ENCODE results near the gene PCDHA9. TPM values are rescaled to one million over a fixed set of nuclear protein-coding genes. Genes with fewer than 3 reads are reported as not detected.
"Not testable (repeated sequence)": the region's sequence is repeated elsewhere in the genome, so short reads cannot be mapped to it uniquely, and the experiment has no call there.

PCDHA9 gene
- total RNA-seq, 1 donor from 2014 or later = 1.2 TPM

DNA sequence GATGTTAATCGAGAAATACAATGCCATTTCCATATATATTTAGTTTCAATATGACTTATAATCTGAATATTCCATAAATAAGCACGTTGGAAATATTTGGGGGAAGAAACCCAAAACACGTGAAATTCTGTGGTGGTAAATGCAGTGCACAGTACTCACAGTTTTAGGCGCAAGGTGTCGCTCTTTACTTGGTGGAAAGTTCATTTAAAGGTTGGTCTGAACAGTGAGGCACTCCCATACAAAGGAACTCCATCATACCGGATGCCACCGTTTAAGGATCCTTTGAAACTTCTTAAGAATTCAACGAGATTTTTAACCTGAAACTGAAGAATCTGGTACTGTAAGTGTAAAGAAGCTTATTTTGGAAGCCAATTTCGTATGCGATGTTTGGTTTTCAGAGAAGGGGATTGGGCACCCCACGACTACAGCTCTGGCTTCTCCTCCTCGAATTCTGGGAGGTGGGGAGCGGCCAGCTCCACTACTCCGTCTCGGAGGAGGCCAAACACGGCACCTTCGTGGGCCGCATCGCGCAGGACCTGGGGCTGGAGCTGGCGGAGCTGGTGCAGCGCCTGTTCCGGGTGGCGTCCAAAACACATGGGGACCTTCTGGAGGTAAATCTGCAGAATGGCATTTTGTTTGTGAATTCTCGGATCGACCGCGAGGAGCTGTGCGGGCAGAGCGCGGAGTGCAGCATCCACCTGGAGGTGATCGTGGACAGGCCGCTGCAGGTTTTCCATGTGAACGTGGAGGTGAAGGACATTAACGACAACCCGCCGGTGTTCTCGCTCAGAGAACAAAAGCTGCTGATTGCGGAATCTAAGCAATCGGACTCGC is 20.8 kb downstream of the PCDHA9 start, which contains the start of gene PCDHA11:
TSS of gene PCDHA11 (plus strand) at position 237 of the 834 bp plus-strand sequence. CDS start at position 384, 147 bp downstream.
- Mint-ChIP-seq H3K4me1 (ENCODE audit: low read depth) (peaks cover 12% of the 10 kb centered on the region), H3K4me3 (ENCODE audit: unreplicated experiment) (peak within 1 kb of the TSS; percentile 76), H3K9me3 (ENCODE audit: low read depth) (no peaks in the 10 kb centered on the region), H3K27me3 (ENCODE audit: low read depth) (no peaks in the 10 kb centered on the region), H3K27ac (ENCODE audit: unreplicated experiment) (peak within 1 kb of the TSS; percentile 49), H3K36me3 (ENCODE audit: low read depth) (peaks cover 7% of the 10 kb centered on the region)
- no peak for DNase-seq (ENCODE audit: low spot score)
- TF ChIP-seq, protein P1, sequence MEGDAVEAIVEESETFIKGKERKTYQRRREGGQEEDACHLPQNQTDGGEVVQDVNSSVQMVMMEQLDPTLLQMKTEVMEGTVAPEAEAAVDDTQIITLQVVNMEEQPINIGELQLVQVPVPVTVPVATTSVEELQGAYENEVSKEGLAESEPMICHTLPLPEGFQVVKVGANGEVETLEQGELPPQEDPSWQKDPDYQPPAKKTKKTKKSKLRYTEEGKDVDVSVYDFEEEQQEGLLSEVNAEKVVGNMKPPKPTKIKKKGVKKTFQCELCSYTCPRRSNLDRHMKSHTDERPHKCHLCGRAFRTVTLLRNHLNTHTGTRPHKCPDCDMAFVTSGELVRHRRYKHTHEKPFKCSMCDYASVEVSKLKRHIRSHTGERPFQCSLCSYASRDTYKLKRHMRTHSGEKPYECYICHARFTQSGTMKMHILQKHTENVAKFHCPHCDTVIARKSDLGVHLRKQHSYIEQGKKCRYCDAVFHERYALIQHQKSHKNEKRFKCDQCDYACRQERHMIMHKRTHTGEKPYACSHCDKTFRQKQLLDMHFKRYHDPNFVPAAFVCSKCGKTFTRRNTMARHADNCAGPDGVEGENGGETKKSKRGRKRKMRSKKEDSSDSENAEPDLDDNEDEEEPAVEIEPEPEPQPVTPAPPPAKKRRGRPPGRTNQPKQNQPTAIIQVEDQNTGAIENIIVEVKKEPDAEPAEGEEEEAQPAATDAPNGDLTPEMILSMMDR (IDR thresholded peaks at IDR 0.05) = peak; percentile 75

DNA sequence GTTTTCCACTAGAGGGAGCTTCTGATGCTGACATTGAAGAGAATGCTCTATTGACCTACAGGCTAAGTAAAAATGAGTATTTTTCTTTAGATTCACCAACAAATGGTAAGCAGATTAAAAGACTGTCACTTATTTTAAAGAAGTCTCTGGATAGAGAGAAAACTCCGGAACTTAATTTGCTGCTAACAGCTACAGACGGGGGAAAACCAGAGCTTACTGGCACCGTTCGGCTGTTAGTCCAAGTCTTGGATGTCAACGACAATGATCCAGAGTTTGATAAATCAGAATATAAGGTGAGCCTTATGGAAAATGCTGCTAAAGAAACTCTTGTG is 21.3 kb downstream of the PCDHA9 start:
- no peak overlapping the region for H3K27ac Mint-ChIP-seq (ENCODE audit: unreplicated experiment)
- peak overlapping the region; percentile 76 for H3K4me3 Mint-ChIP-seq (ENCODE audit: unreplicated experiment)

DNA sequence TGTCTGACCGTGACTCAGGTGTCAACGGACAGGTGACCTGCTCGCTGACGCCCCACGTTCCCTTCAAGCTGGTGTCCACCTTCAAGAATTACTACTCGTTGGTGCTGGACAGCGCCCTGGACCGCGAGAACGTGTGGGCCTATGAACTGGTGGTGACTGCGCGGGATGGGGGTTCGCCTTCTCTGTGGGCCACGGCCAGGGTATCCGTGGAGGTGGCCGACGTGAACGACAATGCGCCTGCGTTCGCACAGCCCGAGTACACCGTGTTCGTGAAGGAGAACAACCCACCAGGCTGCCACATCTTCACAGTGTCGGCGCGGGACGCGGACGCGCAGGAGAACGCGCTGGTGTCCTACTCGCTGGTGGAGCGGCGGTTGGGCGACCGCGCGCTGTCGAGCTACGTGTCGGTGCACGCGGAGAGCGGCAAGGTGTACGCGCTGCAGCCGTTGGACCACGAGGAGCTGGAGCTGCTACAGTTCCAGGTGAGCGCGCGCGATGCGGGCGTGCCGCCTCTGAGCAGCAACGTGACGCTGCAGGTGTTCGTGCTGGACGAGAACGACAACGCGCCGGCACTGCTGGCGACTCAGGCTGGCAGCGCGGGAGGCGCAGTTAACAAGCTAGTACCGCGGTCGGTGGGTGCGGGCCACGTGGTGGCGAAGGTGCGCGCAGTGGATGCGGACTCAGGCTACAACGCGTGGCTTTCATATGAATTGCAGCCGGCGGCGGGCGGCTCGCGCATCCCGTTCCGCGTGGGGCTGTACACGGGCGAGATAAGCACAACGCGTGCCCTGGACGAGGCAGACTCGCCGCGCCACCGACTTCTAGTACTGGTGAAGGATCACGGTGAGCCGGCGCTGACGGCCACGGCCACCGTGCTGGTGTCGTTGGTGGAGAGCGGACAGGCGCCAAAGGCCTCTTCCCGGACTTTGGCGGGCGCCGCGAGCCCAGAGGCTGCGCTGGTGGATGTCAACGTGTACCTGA is 22.3 kb downstream of the PCDHA9 start:
- TF ChIP-seq, protein P1 (IDR thresholded peaks at IDR 0.05) = no peak

More for the DNA sequence above, 21.3 kb downstream of the PCDHA9 start:
- H3K27me3 Mint-ChIP-seq (ENCODE audit: low read depth) = no peaks in the 10 kb centered on the region
- H3K9me3 Mint-ChIP-seq (ENCODE audit: low read depth) = no peaks in the 10 kb centered on the region
- peaks cover 5% of the 10 kb centered on the region for H3K36me3 Mint-ChIP-seq (ENCODE audit: low read depth)
- H3K4me1 Mint-ChIP-seq (ENCODE audit: low read depth) = peaks cover 17% of the 10 kb centered on the region
- DNase-seq (ENCODE audit: low spot score) = no peak
- TF ChIP-seq, protein P1 (IDR thresholded peaks at IDR 0.05) = peak; percentile 73

DNA sequence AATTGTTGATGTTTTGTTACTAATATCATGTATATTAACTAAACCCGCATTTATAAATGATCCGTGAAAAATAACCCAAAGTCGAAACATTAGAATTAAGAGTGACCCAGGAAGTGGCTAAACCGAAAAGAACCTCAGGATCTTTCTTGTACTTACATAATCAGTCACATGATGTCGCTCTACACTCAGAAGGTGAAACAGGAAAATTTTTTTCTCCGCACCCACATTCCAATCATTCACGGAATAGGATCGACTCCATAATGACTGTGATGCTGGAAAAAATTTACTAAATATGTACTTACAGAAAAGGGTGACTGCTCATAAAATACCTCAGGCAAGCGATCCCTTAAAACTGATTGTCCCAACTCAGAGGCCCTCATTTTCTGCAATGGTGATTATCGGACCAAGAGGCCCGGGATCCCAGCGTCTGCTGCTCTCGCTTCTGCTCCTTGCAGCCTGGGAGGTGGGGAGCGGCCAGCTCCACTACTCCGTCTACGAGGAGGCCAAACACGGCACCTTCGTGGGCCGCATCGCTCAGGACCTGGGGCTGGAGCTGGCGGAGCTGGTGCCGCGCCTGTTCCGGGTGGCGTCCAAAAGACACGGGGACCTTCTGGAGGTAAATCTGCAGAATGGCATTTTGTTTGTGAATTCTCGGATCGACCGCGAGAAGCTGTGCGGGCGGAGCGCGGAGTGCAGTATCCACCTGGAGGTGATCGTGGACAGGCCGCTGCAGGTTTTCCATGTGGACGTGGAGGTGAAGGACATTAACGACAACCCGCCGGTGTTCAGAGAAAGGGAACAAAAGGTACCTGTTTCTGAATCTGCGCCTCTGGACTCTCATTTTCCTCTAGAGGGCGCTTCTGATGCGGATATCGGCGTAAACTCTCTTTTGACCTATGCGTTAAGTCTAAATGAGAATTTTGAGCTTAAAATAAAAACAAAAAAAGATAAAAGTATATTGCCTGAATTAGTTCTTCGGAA is 27.2 kb downstream of the PCDHA9 start, which contains the start of gene PCDHA12:
TSS of gene PCDHA12 (plus strand) at position 224 of the 981 bp plus-strand sequence. CDS start at position 389, 165 bp downstream.
- Mint-ChIP-seq H3K9me3 (ENCODE audit: low read depth) (peaks cover 5% of the 10 kb centered on the region), H3K4me3 (ENCODE audit: unreplicated experiment) (peak within 1 kb of the TSS; percentile 90), H3K4me1 (ENCODE audit: low read depth) (peaks cover 32% of the 10 kb centered on the region), H3K36me3 (ENCODE audit: low read depth) (peaks cover 13% of the 10 kb centered on the region), H3K27me3 (ENCODE audit: low read depth) (no peaks in the 10 kb centered on the region), H3K27ac (ENCODE audit: unreplicated experiment) (peak within 1 kb of the TSS; percentile 91)
- DNase-seq (ENCODE audit: low spot score) = no peak
- TF ChIP-seq, protein P1 (IDR thresholded peaks at IDR 0.05) = peak; percentile 76

More for the DNA sequence above, 22.3 kb downstream of the PCDHA9 start:
- H3K4me1 Mint-ChIP-seq (ENCODE audit: low read depth) = peaks cover 20% of the 10 kb centered on the region
- H3K9me3 Mint-ChIP-seq (ENCODE audit: low read depth) = no peaks in the 10 kb centered on the region
- H3K27ac Mint-ChIP-seq (ENCODE audit: unreplicated experiment) = no peak overlapping the region
- H3K4me3 Mint-ChIP-seq (ENCODE audit: unreplicated experiment) = no peak overlapping the region
- peak; percentile 90 for DNase-seq (ENCODE audit: low spot score)
- H3K36me3 Mint-ChIP-seq (ENCODE audit: low read depth) = peaks cover 4% of the 10 kb centered on the region
- no peaks in the 10 kb centered on the region for H3K27me3 Mint-ChIP-seq (ENCODE audit: low read depth)

DNA sequence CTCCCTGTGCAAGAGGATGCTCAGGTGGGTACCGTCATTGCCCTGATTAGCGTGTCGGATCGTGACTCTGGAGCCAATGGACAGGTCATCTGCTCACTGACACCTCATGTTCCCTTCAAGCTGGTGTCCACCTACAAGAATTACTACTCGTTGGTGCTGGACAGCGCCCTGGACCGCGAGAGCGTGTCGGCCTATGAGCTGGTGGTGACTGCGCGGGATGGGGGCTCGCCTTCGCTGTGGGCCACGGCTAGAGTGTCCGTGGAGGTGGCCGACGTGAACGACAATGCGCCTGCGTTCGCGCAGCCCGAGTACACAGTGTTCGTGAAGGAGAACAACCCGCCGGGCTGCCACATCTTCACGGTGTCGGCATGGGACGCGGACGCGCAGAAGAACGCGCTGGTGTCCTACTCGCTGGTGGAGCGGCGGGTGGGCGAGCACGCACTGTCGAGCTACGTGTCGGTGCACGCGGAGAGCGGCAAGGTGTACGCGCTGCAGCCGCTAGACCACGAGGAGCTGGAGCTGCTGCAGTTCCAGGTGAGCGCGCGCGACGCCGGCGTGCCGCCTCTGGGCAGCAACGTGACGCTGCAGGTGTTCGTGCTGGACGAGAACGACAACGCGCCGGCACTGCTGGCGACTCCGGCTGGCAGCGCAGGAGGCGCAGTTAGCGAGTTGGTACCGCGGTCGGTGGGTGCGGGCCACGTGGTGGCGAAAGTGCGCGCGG is 28.5 kb downstream of the PCDHA9 start:
- Mint-ChIP-seq H3K4me1 (ENCODE audit: low read depth) (peaks cover 31% of the 10 kb centered on the region), H3K36me3 (ENCODE audit: low read depth) (peaks cover 22% of the 10 kb centered on the region), H3K27ac (ENCODE audit: unreplicated experiment) (peak overlapping the region; percentile 5), H3K9me3 (ENCODE audit: low read depth) (peaks cover 12% of the 10 kb centered on the region)
- not testable (repeated sequence) for DNase-seq (ENCODE audit: low spot score); H3K27me3 Mint-ChIP-seq (ENCODE audit: low read depth); H3K4me3 Mint-ChIP-seq (ENCODE audit: unreplicated experiment)

Measured in chondrocyte (in vitro differentiated cells).